Neural progenitor cell (in vitro differentiated cells): ENCODE data around the gene DMRTC2. TPM values are rescaled to one million over a fixed set of nuclear protein-coding genes. Genes with fewer than 3 reads are reported as not detected.

Experiments
- DNase-seq: peaks from one replicate; pipeline ENCODE4 v3.0.0-alpha.2; 2016; ENCODE audit warnings: low spot score
- H2AFZ ChIP-seq: fragments of 200-600 bp; sonication (generic); replicated peaks from 2 replicates; pipeline ENCODE4 v1.6.1; 2016; ENCODE audit warnings: antibody characterized with exemption
- H3F3A ChIP-seq: fragments of 200-600 bp; sonication (generic); 2 replicates; pipeline ENCODE4 v1.6.1; 2016; ENCODE audit warnings: antibody characterized with exemption, low read depth
- H3K27ac ChIP-seq: fragments of 200-600 bp; sonication (generic); 2 replicates; pipeline ENCODE4 v1.5.1; 2016; ENCODE audit warnings: mild to moderate bottlenecking
- H3K27me3 ChIP-seq: fragments of 200-600 bp; sonication (generic); 2 replicates; pipeline ENCODE4 v1.6.1; 2016; ENCODE audit warnings: mild to moderate bottlenecking, moderate library complexity
- H3K36me3 ChIP-seq: fragments of 200-600 bp; sonication (generic); 2 replicates; pipeline ENCODE4 v1.5.1; 2016
- H3K4me1 ChIP-seq: fragments of 200-600 bp; sonication (generic); 2 replicates; pipeline ENCODE4 v1.6.1; 2016; ENCODE audit warnings: mixed run types
- H3K4me2 ChIP-seq: fragments of 200-600 bp; sonication (generic); 2 replicates; pipeline ENCODE4 v1.6.1; 2016
- H3K4me3 ChIP-seq: fragments of 200-600 bp; sonication (generic); 2 replicates; pipeline ENCODE4 v1.5.1; 2016
- H3K79me2 ChIP-seq: fragments of 200-600 bp; sonication (generic); 2 replicates; pipeline ENCODE4 v1.6.1; 2016; ENCODE audit warnings: low read depth
- H3K9ac ChIP-seq: fragments of 200-600 bp; sonication (generic); 2 replicates; pipeline ENCODE4 v1.6.1; 2016
- H3K9me3 ChIP-seq: fragments of 200-600 bp; sonication (generic); 2 replicates; pipeline ENCODE4 v1.5.1; 2016; ENCODE audit warnings: low read depth
- H4K20me1 ChIP-seq: fragments of 200-600 bp; sonication (generic); 2 replicates; pipeline ENCODE4 v1.6.1; 2016; ENCODE audit warnings: low read depth
- H3K27ac Mint-ChIP-seq: 3 replicates; pipeline ENCODE4 v1.8.0; 2021; ENCODE audit warnings: mixed read lengths
- H3K27me3 Mint-ChIP-seq: 2 replicates; pipeline ENCODE4 v1.8.0; 2022; ENCODE audit warnings: low read depth, mild to moderate bottlenecking, inconsistent platforms, moderate library complexity, mixed read lengths; ENCODE audit not compliant: insufficient read depth
- H3K36me3 Mint-ChIP-seq: 3 replicates; pipeline ENCODE4 v1.8.0; 2021; ENCODE audit warnings: mixed read lengths
- H3K4me1 Mint-ChIP-seq: 3 replicates; pipeline ENCODE4 v1.8.0; 2021; ENCODE audit warnings: mixed read lengths
- H3K4me3 Mint-ChIP-seq: 3 replicates; pipeline ENCODE4 v1.8.0; 2021; ENCODE audit warnings: mild to moderate bottlenecking, moderate library complexity, mixed read lengths
- H3K9me3 Mint-ChIP-seq: 3 replicates; pipeline ENCODE4 v1.8.0; 2020; ENCODE audit warnings: mixed read lengths
- EZH2 ChIP-seq: fragments of 200-600 bp; sonication (generic); IDR thresholded peaks from 2 replicates; pipeline ENCODE4 v1.6.1; 2017; ENCODE audit warnings: antibody characterized with exemption, mild to moderate bottlenecking, moderate library complexity
- EZH2phosphoT487 ChIP-seq: fragments of 200-600 bp; sonication (generic); IDR thresholded peaks from 2 replicates; pipeline ENCODE4 v1.6.1; 2017; ENCODE audit warnings: antibody characterized with exemption
- total RNA-seq: library from RNA; depleted of rRNA; stranded (reverse); fragments of >200 nt; gene quantifications from 2 replicates; pipeline ENCODE4 v1.2.3, GENCODE V29; 2015; ENCODE audit warnings: low replicate concordance
- TF ChIP-seq, protein P1 (sequence below): fragments of 200-600 bp; sonication (generic); IDR thresholded peaks from 2 replicates; pipeline ENCODE4 v1.5.1; 2017; ENCODE audit warnings: antibody characterized with exemption, mild to moderate bottlenecking

The DMRTC2 gene
- total RNA-seq, 1 donor from 2014 or later, result not detected

DNA sequence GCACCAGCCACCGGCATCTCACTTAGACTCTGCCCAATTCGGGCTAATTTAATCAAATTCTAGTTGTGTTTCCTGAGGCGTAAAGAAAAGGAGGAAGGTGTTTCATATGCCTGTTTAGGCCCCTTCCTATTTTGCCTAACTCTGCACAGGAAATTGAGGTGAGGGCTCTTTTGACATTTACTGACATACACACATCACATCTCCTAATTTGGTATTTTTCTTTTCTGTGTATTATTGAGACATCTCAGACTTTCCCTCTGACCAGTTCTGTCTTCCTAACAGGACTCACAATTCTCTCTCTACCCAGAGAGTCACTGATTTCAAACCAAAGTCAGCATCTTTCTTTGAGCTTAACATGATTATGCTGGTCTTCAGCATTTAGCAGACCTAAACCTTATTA is 40.5 kb upstream of the DMRTC2 start:
- H3K4me1 Mint-ChIP-seq, result peaks cover 8% of the 10 kb centered on the region
- H4K20me1 ChIP-seq, result no peaks in the 10 kb centered on the region
- no peaks in the 10 kb centered on the region for H3K27me3 ChIP-seq
- H3K4me1 ChIP-seq, result no peaks in the 10 kb centered on the region
- no peak for DNase-seq
- H3K4me3 Mint-ChIP-seq, result no peak overlapping the region
- H3K9ac ChIP-seq, result no peak overlapping the region
- H3K9me3 ChIP-seq, result no peaks in the 10 kb centered on the region
- no peak overlapping the region for H3K4me2 ChIP-seq
- H3K36me3 Mint-ChIP-seq, result no peaks in the 10 kb centered on the region
- peaks cover 6% of the 10 kb centered on the region for H3F3A ChIP-seq
- no peak overlapping the region for H3K27ac Mint-ChIP-seq
- H3K27ac ChIP-seq, result no peak overlapping the region
- H3K9me3 Mint-ChIP-seq, result no peaks in the 10 kb centered on the region
- H3K36me3 ChIP-seq, result no peaks in the 10 kb centered on the region
- no peak overlapping the region for H2AFZ ChIP-seq
- no peaks in the 10 kb centered on the region for H3K79me2 ChIP-seq
- peaks cover 11% of the 10 kb centered on the region for H3K27me3 Mint-ChIP-seq
- TF ChIP-seq EZH2 (no peak), EZH2phosphoT487 (no peak)
- TF ChIP-seq, protein P1, sequence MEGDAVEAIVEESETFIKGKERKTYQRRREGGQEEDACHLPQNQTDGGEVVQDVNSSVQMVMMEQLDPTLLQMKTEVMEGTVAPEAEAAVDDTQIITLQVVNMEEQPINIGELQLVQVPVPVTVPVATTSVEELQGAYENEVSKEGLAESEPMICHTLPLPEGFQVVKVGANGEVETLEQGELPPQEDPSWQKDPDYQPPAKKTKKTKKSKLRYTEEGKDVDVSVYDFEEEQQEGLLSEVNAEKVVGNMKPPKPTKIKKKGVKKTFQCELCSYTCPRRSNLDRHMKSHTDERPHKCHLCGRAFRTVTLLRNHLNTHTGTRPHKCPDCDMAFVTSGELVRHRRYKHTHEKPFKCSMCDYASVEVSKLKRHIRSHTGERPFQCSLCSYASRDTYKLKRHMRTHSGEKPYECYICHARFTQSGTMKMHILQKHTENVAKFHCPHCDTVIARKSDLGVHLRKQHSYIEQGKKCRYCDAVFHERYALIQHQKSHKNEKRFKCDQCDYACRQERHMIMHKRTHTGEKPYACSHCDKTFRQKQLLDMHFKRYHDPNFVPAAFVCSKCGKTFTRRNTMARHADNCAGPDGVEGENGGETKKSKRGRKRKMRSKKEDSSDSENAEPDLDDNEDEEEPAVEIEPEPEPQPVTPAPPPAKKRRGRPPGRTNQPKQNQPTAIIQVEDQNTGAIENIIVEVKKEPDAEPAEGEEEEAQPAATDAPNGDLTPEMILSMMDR, result no peak
- no peak overlapping the region for H3K4me3 ChIP-seq

DNA sequence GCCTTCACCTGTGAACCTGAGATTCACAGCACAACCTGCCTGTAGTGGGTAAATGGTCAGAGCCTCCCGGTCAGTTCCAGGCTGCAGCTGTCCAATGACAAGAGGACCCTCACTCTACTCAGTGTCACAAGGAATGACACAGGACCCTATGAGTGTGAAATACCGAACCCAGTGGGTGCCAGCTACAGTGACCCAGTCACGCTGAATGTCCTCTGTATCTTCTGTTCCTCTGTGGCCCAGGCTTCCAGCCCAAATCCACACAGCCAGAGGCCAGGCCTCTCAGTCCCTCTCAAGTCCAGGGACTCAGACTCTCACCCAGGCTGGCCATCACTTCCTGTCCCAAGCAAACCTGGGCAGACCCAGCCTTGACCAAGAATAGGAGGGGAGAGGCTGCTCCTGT is 37.7 kb upstream of the DMRTC2 start:
- H3K27ac ChIP-seq, result no peak overlapping the region
- no peak for DNase-seq
- H3K27me3 ChIP-seq, result no peaks in the 10 kb centered on the region
- H3F3A ChIP-seq, result peaks cover 6% of the 10 kb centered on the region
- no peak overlapping the region for H3K4me2 ChIP-seq
- Mint-ChIP-seq H3K4me1 (peaks cover 6% of the 10 kb centered on the region), H3K4me3 (no peak overlapping the region), H3K36me3 (no peaks in the 10 kb centered on the region), H3K27me3 (peaks cover 12% of the 10 kb centered on the region), H3K9me3 (no peaks in the 10 kb centered on the region), H3K27ac (no peak overlapping the region)
- no peak overlapping the region for H2AFZ ChIP-seq
- no peaks in the 10 kb centered on the region for H4K20me1 ChIP-seq
- no peaks in the 10 kb centered on the region for H3K36me3 ChIP-seq
- H3K79me2 ChIP-seq, result no peaks in the 10 kb centered on the region
- H3K9me3 ChIP-seq, result no peaks in the 10 kb centered on the region
- no peak overlapping the region for H3K9ac ChIP-seq
- no peak overlapping the region for H3K4me3 ChIP-seq
- no peaks in the 10 kb centered on the region for H3K4me1 ChIP-seq
- no peak for TF ChIP-seq EZH2phosphoT487
- TF ChIP-seq EZH2, result no peak
- TF ChIP-seq, protein P1, result no peak

DNA sequence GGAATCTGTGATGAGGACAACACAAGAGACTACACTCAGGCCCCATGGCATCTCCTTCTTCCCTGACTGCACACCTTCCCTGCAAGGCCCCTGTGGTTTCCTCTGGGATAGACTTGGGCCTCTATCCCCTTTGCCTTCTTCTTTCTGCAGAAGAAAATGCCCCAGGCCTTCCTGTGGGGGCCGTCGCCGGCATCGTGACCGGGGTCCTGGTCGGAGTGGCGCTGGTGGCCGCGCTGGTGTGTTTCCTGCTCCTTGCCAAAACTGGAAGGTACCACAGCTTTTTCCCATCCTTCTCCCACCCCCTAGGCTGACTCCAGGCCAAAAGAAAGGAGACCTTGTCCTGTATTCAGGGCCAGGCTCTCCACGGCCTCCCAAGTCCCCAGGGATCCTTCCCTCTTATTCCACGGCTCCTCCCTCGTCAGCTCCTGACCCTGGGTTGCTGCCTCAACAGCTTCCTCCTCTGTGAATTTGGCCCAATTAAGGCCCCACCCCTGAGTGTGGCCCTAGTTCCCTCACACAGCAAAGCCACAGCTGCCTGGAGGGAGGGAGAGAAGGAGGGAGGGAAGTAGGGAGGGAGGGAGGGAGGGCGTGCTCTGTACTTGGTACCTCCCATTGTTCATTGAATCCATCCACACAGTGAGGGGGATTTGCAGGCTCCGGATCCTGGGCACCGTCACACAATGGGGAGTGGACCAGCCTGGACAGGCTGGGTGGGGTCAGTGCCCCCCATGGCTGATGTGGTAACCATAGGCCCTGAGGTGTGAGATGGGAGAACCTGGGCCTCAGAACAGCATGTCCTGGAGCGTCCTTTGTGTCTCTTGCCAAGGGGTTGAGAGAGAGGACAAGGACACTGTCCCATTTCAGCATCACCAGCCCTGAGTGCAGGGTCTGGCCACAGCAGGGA is 35.9 kb upstream of the DMRTC2 start:
- TF ChIP-seq EZH2, result no peak
- TF ChIP-seq, protein P1, result no peak
- TF ChIP-seq EZH2phosphoT487, result no peak
- no peaks in the 10 kb centered on the region for H3K4me1 Mint-ChIP-seq
- H3K36me3 Mint-ChIP-seq, result no peaks in the 10 kb centered on the region
- no peak overlapping the region for H3K27ac Mint-ChIP-seq
- DNase-seq, result no peak
- no peak overlapping the region for H3K9ac ChIP-seq
- no peak overlapping the region for H3K27ac ChIP-seq
- H3K36me3 ChIP-seq, result no peaks in the 10 kb centered on the region
- H3K4me1 ChIP-seq, result no peaks in the 10 kb centered on the region
- H3K27me3 Mint-ChIP-seq, result peaks cover 15% of the 10 kb centered on the region
- no peaks in the 10 kb centered on the region for H4K20me1 ChIP-seq
- H3K79me2 ChIP-seq, result no peaks in the 10 kb centered on the region
- H3K9me3 Mint-ChIP-seq, result no peaks in the 10 kb centered on the region
- no peaks in the 10 kb centered on the region for H3F3A ChIP-seq
- H2AFZ ChIP-seq, result no peak overlapping the region
- H3K9me3 ChIP-seq, result no peaks in the 10 kb centered on the region
- H3K27me3 ChIP-seq, result no peaks in the 10 kb centered on the region
- no peak overlapping the region for H3K4me2 ChIP-seq
- H3K4me3 Mint-ChIP-seq, result no peak overlapping the region
- no peak overlapping the region for H3K4me3 ChIP-seq
